VCaP (cell line): ENCODE measurements around the gene PCARE.

Source experiments
- H3K27ac ChIP-seq: fragments of 450-650 bp; 2 replicates; pipeline ENCODE4 v1.5.1; 2017
- CTCF ChIP-seq: fragments of 450-650 bp; conservative IDR thresholded peaks from 2 replicates; pipeline ENCODE4 v1.5.1; 2017; ENCODE audit warnings: mild to moderate bottlenecking, moderate library complexity

The PCARE gene

DNA sequence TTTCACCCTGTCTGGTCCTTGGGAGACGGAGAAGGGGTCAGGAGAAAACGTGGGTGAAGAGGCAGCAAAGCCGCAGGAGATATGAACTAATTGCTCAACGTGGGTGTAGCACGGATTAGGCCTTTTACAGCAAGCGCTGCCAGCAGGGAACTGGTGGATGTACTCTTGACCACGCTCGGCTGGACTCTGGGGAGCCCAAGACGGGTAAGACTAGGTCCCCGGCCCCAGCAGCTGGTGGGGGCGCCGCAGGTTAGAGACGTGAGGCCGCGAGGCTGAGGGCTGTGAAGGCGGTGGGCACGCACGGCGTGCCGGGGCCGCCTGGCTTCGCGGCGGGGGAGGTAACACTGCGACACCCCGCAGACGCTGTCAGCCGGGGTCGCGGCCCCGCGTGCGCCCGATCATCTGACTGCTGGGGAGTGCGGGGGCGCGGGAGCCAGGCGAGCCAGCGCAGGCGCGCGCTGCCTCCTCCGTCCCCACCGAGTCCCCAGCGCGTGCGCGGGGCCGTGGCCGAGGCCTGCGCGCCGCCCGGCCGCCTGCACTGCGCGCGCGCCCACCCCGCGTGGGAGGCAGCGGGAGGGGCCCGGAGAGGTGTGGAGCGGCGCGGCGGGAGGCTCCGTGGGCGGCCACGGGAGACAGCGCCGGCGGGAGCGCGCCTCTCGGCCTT is 40.8 kb upstream of the PCARE start, which contains the start of gene CLIP4:
Gene CLIP4, plus strand, starts transcription at position 470 of the 664 bp plus-strand sequence. CDS start 5,974 bp downstream, outside the sequence.
- TF ChIP-seq CTCF: no peak
- H3K27ac ChIP-seq: peak within 1 kb of the TSS; percentile 88

GRCh38 chr2:29114586-29114945 is 40.2 kb upstream of the PCARE start:
- H3K27ac ChIP-seq: peak overlapping the region; percentile 88
- no peak for TF ChIP-seq CTCF

DNA sequence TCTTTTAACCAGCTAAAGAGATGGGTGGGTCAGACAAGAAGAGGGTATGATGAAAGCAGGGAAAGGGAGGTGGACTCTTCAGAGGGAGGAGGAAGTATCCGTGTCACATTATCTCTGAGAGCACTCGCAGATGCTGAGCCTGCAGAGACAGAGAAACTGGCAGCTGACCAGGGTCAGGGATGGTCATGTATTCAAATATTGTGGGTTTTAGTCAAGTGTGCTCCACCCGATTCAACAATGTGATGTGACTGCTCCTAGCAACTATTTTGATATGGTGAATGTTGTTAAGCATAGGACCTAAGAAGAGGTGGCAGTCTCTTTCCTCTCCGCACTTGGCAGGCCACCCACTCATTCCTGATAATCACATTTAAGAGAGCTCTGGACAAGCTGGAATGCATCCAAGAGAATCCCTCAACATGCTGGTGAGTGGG is 39.6 kb upstream of the PCARE start:
- TF ChIP-seq CTCF: no peak
- peak overlapping the region; percentile 88; the same call in 1 of the 2 replicates for H3K27ac ChIP-seq

DNA sequence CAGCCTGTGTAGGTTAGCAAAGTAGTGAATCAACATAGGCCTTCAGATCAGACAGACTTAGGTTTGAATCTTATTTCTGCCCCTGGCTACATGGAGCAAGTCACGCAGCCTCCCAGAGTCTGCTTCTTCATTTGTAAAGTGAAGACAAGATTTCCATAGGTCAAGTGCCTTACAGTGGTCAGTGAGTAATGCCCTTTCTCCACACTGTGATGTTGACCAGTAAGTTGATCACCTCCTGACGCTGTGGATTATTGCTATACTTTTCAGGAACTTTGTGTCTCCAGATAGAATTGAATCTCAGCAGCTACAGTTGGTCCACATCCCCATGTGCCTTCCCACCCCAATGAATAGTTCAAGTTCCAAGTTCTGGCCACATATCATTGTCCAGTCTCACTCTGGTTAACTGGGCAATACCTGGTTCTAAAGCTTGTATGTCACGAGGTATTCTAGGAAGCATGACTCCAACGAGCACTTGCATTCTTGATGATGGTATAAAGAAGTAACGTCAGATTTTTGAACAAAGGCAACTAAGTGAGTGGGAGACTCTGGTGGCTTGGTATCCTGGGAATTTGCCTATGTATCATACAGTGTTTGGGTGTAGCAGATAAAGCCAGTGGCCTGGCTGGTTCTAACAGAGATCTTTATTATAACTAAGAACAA is 38.8 kb upstream of the PCARE start:
- H3K27ac ChIP-seq: peak overlapping the region; percentile 1; the same call in 1 of the 2 replicates
- TF ChIP-seq CTCF: no peak

DNA sequence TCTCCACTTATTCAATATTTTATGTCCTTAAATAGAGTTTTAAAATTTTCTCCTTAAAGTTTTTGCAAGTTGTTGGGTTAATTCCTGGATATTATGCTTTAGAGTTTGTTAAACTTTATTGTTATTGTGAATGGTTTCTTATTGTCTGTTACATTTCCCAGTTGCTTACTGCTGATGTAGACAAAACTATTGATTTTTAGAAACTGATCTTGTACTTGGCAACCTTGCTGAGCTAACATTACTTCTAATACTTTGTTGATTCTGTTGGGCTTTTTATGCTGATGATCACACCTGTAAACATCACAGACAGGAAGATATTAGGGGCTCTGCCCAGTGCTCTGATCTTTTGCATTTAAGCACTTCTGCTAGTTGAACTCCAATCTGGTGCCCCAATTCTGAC is 38.1 kb upstream of the PCARE start:
- H3K27ac ChIP-seq: 0 out of 2 replicates have a peak overlapping the region, but pooled peaks have one; percentile 1
- no peak for TF ChIP-seq CTCF

- no peak for TF ChIP-seq CTCF
- H3K27ac ChIP-seq: peak overlapping the region; percentile 25; the same call in 1 of the 2 replicates
These were observed 36.7 kb upstream of the PCARE start for GRCh38 chr2:29110916-29111535.

GRCh38 chr2:29109246-29109645 is 34.9 kb upstream of the PCARE start:
- no peak for TF ChIP-seq CTCF
- H3K27ac ChIP-seq: no peak overlapping the region
